ENCODE results near the gene ASCC3.

DNA sequence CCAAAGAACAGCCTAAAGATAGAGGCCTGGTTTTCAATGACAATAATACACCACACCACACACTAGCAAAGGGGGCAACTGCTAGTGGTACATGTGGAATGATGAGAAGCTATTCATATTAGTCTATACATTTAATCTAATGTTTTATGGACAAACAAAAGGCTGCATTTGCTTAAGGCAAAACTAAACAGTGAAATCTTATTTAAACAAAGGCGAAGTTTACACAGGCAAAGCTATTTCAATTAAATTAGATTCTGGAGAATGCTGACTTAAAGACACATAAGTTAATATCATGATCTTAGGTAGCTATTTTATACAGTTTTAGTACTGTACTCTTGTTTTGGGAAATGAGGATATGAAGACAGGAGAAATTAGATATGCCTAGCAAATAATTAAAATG, 362.5 kb downstream of the ASCC3 start:
- TF ChIP-seq, protein P1, sequence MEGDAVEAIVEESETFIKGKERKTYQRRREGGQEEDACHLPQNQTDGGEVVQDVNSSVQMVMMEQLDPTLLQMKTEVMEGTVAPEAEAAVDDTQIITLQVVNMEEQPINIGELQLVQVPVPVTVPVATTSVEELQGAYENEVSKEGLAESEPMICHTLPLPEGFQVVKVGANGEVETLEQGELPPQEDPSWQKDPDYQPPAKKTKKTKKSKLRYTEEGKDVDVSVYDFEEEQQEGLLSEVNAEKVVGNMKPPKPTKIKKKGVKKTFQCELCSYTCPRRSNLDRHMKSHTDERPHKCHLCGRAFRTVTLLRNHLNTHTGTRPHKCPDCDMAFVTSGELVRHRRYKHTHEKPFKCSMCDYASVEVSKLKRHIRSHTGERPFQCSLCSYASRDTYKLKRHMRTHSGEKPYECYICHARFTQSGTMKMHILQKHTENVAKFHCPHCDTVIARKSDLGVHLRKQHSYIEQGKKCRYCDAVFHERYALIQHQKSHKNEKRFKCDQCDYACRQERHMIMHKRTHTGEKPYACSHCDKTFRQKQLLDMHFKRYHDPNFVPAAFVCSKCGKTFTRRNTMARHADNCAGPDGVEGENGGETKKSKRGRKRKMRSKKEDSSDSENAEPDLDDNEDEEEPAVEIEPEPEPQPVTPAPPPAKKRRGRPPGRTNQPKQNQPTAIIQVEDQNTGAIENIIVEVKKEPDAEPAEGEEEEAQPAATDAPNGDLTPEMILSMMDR (IDR thresholded peaks at IDR 0.05; ENCODE audit: low read depth, low read length, poor library complexity, severe bottlenecking): no peak
- TF ChIP-seq EZH2phosphoT487 (IDR thresholded peaks at IDR 0.05; ENCODE audit: borderline replicate concordance, low read length): no peak

Data from DOHH2 (cell line).